H9 (cell line): Measurements from ENCODE around the gene TBC1D26. TPM values are rescaled to one million over a fixed set of nuclear protein-coding genes. Genes with fewer than 3 reads are reported as not detected.
"Not testable (repeated sequence)": the region's sequence is repeated elsewhere in the genome, so short reads cannot be mapped to it uniquely, and the experiment has no call there.

Source experiments
- DNase-seq: peaks from one replicate; pipeline ENCODE4 v3.0.0-alpha.2; 2017
- H2AFZ ChIP-seq: one replicate; pipeline ENCODE4 v1.6.1; 2013; ENCODE audit warnings: mild to moderate bottlenecking, low read length, control low read depth, moderate library complexity
- H2AK5ac ChIP-seq: 2 replicates; pipeline ENCODE4 v1.6.1; 2013; ENCODE audit warnings: low read length, control low read depth, mixed read lengths; ENCODE audit not compliant: insufficient read length
- H2BK120ac ChIP-seq: one replicate; pipeline ENCODE4 v1.6.1; 2013; ENCODE audit warnings: low read depth, mild to moderate bottlenecking, low read length, control low read depth, inconsistent platforms; ENCODE audit not compliant: poor library complexity, severe bottlenecking
- H2BK12ac ChIP-seq: 2 replicates; pipeline ENCODE4 v1.6.1; 2013; ENCODE audit warnings: low read length, control low read depth, mixed read lengths, low read depth; ENCODE audit not compliant: insufficient read length
- H2BK15ac ChIP-seq: 2 replicates; pipeline ENCODE4 v1.6.1; 2013; ENCODE audit warnings: low read depth, low read length, control low read depth
- H2BK20ac ChIP-seq: one replicate; pipeline ENCODE4 v1.6.1; 2013; ENCODE audit warnings: low read depth, mild to moderate bottlenecking, low read length, control low read depth, inconsistent platforms; ENCODE audit not compliant: poor library complexity, severe bottlenecking
- H2BK5ac ChIP-seq: 2 replicates; pipeline ENCODE4 v1.6.1; 2013; ENCODE audit warnings: low read length, control low read depth, mixed read lengths; ENCODE audit not compliant: insufficient read length
- H3K14ac ChIP-seq: 2 replicates; pipeline ENCODE4 v1.6.1; 2013; ENCODE audit warnings: low read length, control low read depth; ENCODE audit not compliant: insufficient read depth
- H3K18ac ChIP-seq: 2 replicates; pipeline ENCODE4 v1.6.1; 2013; ENCODE audit warnings: low read depth, mild to moderate bottlenecking, mixed read lengths, low read length, control low read depth; ENCODE audit not compliant: insufficient read length
- H3K23ac ChIP-seq: 2 replicates; pipeline ENCODE4 v1.6.1; 2013; ENCODE audit warnings: low read length, control low read depth, mixed read lengths, low read depth; ENCODE audit not compliant: insufficient read length
- H3K23me2 ChIP-seq: 2 replicates; pipeline ENCODE4 v1.6.1; 2013; ENCODE audit warnings: low read depth, mild to moderate bottlenecking, mixed read lengths, low read length, control low read depth; ENCODE audit not compliant: insufficient read length, poor library complexity, severe bottlenecking
- H3K27ac ChIP-seq: 2 replicates; pipeline ENCODE4 v1.5.1; 2013; ENCODE audit warnings: low read length, control low read depth, mixed read lengths, low read depth; ENCODE audit not compliant: insufficient read length
- H3K27me3 ChIP-seq: 2 replicates; pipeline ENCODE4 v1.6.1; 2013; ENCODE audit warnings: low read length, control low read depth, inconsistent platforms; ENCODE audit not compliant: insufficient read depth
- H3K4ac ChIP-seq: 2 replicates; pipeline ENCODE4 v1.6.1; 2013; ENCODE audit warnings: low read depth, mild to moderate bottlenecking, control low read depth, inconsistent platforms, low read length, moderate library complexity
- H3K4me1 ChIP-seq: 2 replicates; pipeline ENCODE4 v1.6.1; 2013; ENCODE audit warnings: low read length, control low read depth, inconsistent platforms; ENCODE audit not compliant: insufficient read depth
- H3K4me2 ChIP-seq: 2 replicates; pipeline ENCODE4 v1.6.1; 2013; ENCODE audit warnings: low read length, control low read depth, mixed read lengths; ENCODE audit not compliant: insufficient read length, insufficient read depth
- H3K56ac ChIP-seq: 2 replicates; pipeline ENCODE4 v1.6.1; 2013; ENCODE audit warnings: low read depth, mild to moderate bottlenecking, mixed read lengths, low read length, control low read depth; ENCODE audit not compliant: insufficient read length
- H3K79me1 ChIP-seq: 2 replicates; pipeline ENCODE4 v1.6.1; 2013; ENCODE audit warnings: low read depth, mild to moderate bottlenecking, moderate library complexity, low read length, control low read depth, inconsistent platforms; ENCODE audit not compliant: insufficient read depth, poor library complexity, severe bottlenecking
- H3K79me2 ChIP-seq: 2 replicates; pipeline ENCODE4 v1.6.1; 2013; ENCODE audit warnings: low read length, control low read depth, inconsistent platforms; ENCODE audit not compliant: insufficient read depth
- H3K9ac ChIP-seq: 2 replicates; pipeline ENCODE4 v1.6.1; 2013; ENCODE audit warnings: low read length, control low read depth, mixed read lengths; ENCODE audit not compliant: insufficient read length; ENCODE audit errors: extremely low read depth
- H3K9me3 ChIP-seq: one replicate; pipeline ENCODE4 v1.6.1; 2013; ENCODE audit warnings: low read depth, low read length, inconsistent platforms; ENCODE audit not compliant: control insufficient read depth
- H3T11ph ChIP-seq: one replicate; pipeline ENCODE4 v1.6.1; 2013; ENCODE audit warnings: mild to moderate bottlenecking, low read length, control low read depth, inconsistent platforms
- H4K20me1 ChIP-seq: one replicate; pipeline ENCODE4 v1.6.1; 2013; ENCODE audit not compliant: control insufficient read depth, insufficient read length, insufficient read depth
- H4K5ac ChIP-seq: 2 replicates; pipeline ENCODE4 v1.6.1; 2013; ENCODE audit warnings: low read depth, mild to moderate bottlenecking, mixed read lengths, low read length, control low read depth; ENCODE audit not compliant: insufficient read length
- H4K8ac ChIP-seq: replicated peaks from 2 replicates; pipeline ENCODE4 v1.6.1; 2013; ENCODE audit warnings: low read length, control low read depth, mixed read lengths, low read depth; ENCODE audit not compliant: insufficient read length
- H4K91ac ChIP-seq: 2 replicates; pipeline ENCODE4 v1.6.1; 2013; ENCODE audit warnings: low read depth, mild to moderate bottlenecking, moderate library complexity, mixed read lengths, low read length, control low read depth; ENCODE audit not compliant: insufficient read length
- H3K27ac Mint-ChIP-seq, 3 experiments: 2 replicates in 2 of 3; 3 replicates in 1 of 3; pipeline ENCODE4 v1.8.0; 2020 to 2021; ENCODE audit warnings: mixed read lengths in 3 of 3, mild to moderate bottlenecking in 1 of 3, moderate library complexity in 1 of 3
- H3K27me3 Mint-ChIP-seq: 2 replicates; pipeline ENCODE4 v1.8.0; 2021; ENCODE audit warnings: low read depth, mild to moderate bottlenecking, moderate library complexity, mixed read lengths
- H3K36me3 Mint-ChIP-seq, 3 experiments: 2 replicates in 2 of 3; 3 replicates in 1 of 3; pipeline ENCODE4 v1.8.0; 2020 to 2021; ENCODE audit warnings: low read depth in 3 of 3, mixed read lengths in 3 of 3; ENCODE audit not compliant: insufficient read depth in 1 of 3
- H3K4me1 Mint-ChIP-seq, 2 experiments: 2 replicates each; pipeline ENCODE4 v1.8.0; 2020; ENCODE audit warnings: mixed read lengths in 2 of 2
- H3K4me3 Mint-ChIP-seq, 2 experiments: 2 replicates in 1 of 2; 3 replicates in 1 of 2; pipeline ENCODE4 v1.8.0; 2020 to 2021; ENCODE audit warnings: mild to moderate bottlenecking in 2 of 2, mixed read lengths in 2 of 2, moderate library complexity in 1 of 2
- H3K9me3 Mint-ChIP-seq, 2 experiments: 2 replicates in 1 of 2; 3 replicates in 1 of 2; pipeline ENCODE4 v1.8.0; 2020; ENCODE audit warnings: mild to moderate bottlenecking in 2 of 2, mixed read lengths in 2 of 2, moderate library complexity in 1 of 2
- CTCF ChIP-seq: fragments of 200-600 bp; sonication (generic); conservative IDR thresholded peaks from 3 replicates; pipeline ENCODE4 v1.8.0; 2021; ENCODE audit warnings: antibody characterized with exemption, mild to moderate bottlenecking
- WGBS: extraction: QIAGEN DNeasy Blood & Tissue Kit; methylation state at CpG from one replicate; pipeline ENCODE4 v1.1.7; 2013; ENCODE audit warnings: missing lambda C conversion rate, low lambda C conversion rate, mixed read lengths; ENCODE audit not compliant: insufficient read length; ENCODE audit errors: extremely low coverage; 5-methylcytosine and 5-hydroxymethylcytosine counted together
- total RNA-seq: library from RNA; stranded (reverse); gene quantifications from 2 replicates; pipeline ENCODE4 v1.2.1, GENCODE V29; 2021

TBC1D26 gene
- total RNA-seq, 1 experiment from 2014 or later = 0.83 TPM

- Histone ChIP-seq H3K23ac (no peak overlapping the region), H3K27ac (no peak overlapping the region), H2BK5ac (no peak overlapping the region), H3K4me1 (no peaks in the 10 kb centered on the region), H3K23me2 (peaks cover 2% of the 10 kb centered on the region), H3K14ac (no peak overlapping the region), H2BK15ac (no peak overlapping the region), H4K91ac (no peak overlapping the region), H2AFZ (no peak overlapping the region), H4K8ac (no peak overlapping the region), H3K56ac (no peak overlapping the region), H3K9me3 (peaks cover 13% of the 10 kb centered on the region), H2BK120ac (no peak overlapping the region), H3K4me2 (no peak overlapping the region), H3K27me3 (no peaks in the 10 kb centered on the region), H3K79me1 (no peaks in the 10 kb centered on the region), H2BK12ac (no peak overlapping the region), H3K9ac (no peak overlapping the region), H4K20me1 (no peaks in the 10 kb centered on the region), H2BK20ac (no peak overlapping the region), H4K5ac (no peak overlapping the region), H3K18ac (no peak overlapping the region), H3K4ac (no peak overlapping the region), H3K79me2 (no peaks in the 10 kb centered on the region), H2AK5ac (no peak overlapping the region), H3T11ph (no peak overlapping the region)
- Mint-ChIP-seq H3K9me3 (peaks cover 15 to 18% of the 10 kb centered on the region in 2 experiments), H3K4me1 (peaks cover 0 to 5% of the 10 kb centered on the region in 2 experiments; a peak in 3 of 4 replicates), H3K36me3 (peaks cover 6 to 17% (median 15%) of the 10 kb centered on the region in 3 experiments; a peak in 6 of 7 replicates), H3K4me3 (no peak overlapping the region), H3K27ac (no peak overlapping the region), H3K27me3 (no peaks in the 10 kb centered on the region)
- DNase-seq = no peak
- TF ChIP-seq CTCF = no peak
- no CpG with 5 or more reads among the region's 2 CpGs for WGBS
Measured at GRCh38 chr17:15783461-15783860, 51.4 kb downstream of the TBC1D26 start.

GRCh38 chr17:15784351-15784750 lies 52.3 kb downstream of the TBC1D26 start:
- H4K91ac ChIP-seq, H3K23ac ChIP-seq, H3K27me3 ChIP-seq, H4K20me1 ChIP-seq, H3K18ac ChIP-seq, H3K9me3 Mint-ChIP-seq, H3K27ac Mint-ChIP-seq, H3K56ac ChIP-seq, H3K4ac ChIP-seq, H3K27me3 Mint-ChIP-seq, H3K79me1 ChIP-seq, DNase-seq, H3K4me2 ChIP-seq, H3T11ph ChIP-seq, H2BK15ac ChIP-seq, H3K23me2 ChIP-seq, H3K9ac ChIP-seq, H4K8ac ChIP-seq, H3K4me1 ChIP-seq, H2BK120ac ChIP-seq, H3K4me1 Mint-ChIP-seq, H3K27ac ChIP-seq, H2BK20ac ChIP-seq, H3K4me3 Mint-ChIP-seq, H2AFZ ChIP-seq, H4K5ac ChIP-seq, H3K14ac ChIP-seq, H2BK12ac ChIP-seq, H2AK5ac ChIP-seq, H3K9me3 ChIP-seq, H2BK5ac ChIP-seq, H3K79me2 ChIP-seq: not testable (repeated sequence)
- peaks cover 6 to 11% (median 9%) of the 10 kb centered on the region in 3 experiments; a peak in 6 of 7 replicates for H3K36me3 Mint-ChIP-seq
- no CpG with 5 or more reads among the region's 2 CpGs for whole genome bisulfite sequencing
